SK-N-SH treated with all-trans-retinoic acid at 6 μM for 48 hours (cell line): Measurements from ENCODE around the gene HSD17B8.

ENCODE experiments used
- CSDC2 ChIP-seq: fragments of 250-450 bp; sonication (Bioruptor Pico); IDR thresholded peaks from 2 replicates; pipeline ENCODE4 v1.5.0; 2020; ENCODE audit warnings: mild to moderate bottlenecking, moderate library complexity
- RARB ChIP-seq: fragments of 250-450 bp; sonication (Bioruptor Pico); IDR thresholded peaks from 2 replicates; pipeline ENCODE4 v1.8.0; 2021; ENCODE audit warnings: mild to moderate bottlenecking, moderate library complexity
- ZNF70 ChIP-seq: fragments of 450-650 bp; formaldehyde crosslinking; IDR thresholded peaks from 2 replicates; pipeline ENCODE4 v1.5.0; 2020; ENCODE audit warnings: mild to moderate bottlenecking, moderate library complexity

DNA sequence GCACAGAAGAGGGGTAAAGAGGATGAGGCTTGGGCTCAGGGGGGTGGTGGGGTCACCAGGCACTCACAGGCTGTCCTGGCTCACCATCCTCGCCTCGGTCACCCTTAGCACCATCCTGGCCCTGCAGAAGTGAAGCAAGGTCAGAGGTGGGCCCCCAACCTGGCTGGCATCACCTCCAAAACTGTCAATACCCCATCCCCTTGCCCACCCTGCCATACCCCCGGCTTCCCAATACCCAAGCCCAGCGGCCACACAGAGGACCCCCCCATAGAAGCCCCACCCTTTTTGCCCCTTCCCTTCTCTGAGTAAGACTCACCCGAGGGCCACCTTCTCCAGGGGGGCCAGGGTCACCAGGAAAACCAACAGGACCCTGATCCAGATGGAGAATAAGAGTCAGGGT is 35.8 kb upstream of the HSD17B8 start:
- no peak for TF ChIP-seq RARB (CRISPR knock-in tag)
- no peak for TF ChIP-seq CSDC2 (CRISPR knock-in tag)
- no peak for TF ChIP-seq ZNF70 (CRISPR knock-in tag)
